Heart left ventricle (tissue), 13 donors: Measurements from ENCODE around the gene ESRP2.

ENCODE experiments used
- POLR2A ChIP-seq, 2 donors: fragments of 450-650 bp; IDR thresholded peaks; one replicate each; pipeline ENCODE4 v1.6.1; 2017; ENCODE audit warnings: antibody characterized with exemption in 2 of 2, mild to moderate bottlenecking in 2 of 2, moderate library complexity in 2 of 2
- TF ChIP-seq, protein P1 (sequence below), 12 donors: fragments of 200-600 bp; sonication (generic) in 4 of 12; IDR thresholded peaks; one replicate each; pipeline versions ENCODE4 v1.5.0 to v1.8.0; 2018 to 2022; ENCODE audit warnings: antibody characterized with exemption in 12 of 12, mild to moderate bottlenecking in 5 of 12
- donor health status: ischemic (EF 13 %, LVEDD 7.1; RV severe dilation, severe dysfunction).
- donor health status: DM: no; HTN: yes; CAD: no.
- donor health status: DM: no; HTN: no; CAD: no.
- donor health status: ischemic (EF 25% LVEDD 6.9; RV normal size, moderate dysfunction).
- donor health status: ischemic (EF 25% LVEDD 5.7; RV mildly dilated, moderate dysfunction).
- donor health status: ischemic (EF 35%, LVEDD 5.7; RV mildly dilated, moderate dysfunction).
- donor health status: nonischemic (EF 11% LVEDD 7.7; RV severe dilation, severe dysfunction).
- donor health status: DM: yes; HTN: yes; CAD: no.
- donor health status: PGD.
- donor health status: ischemic (EF 29% LVEDD 5.4; RV normal size, mild dysfunction).
- donor health status: nonischemic (EF 23%, LVEDD 6.1; RV moderate dilation, normal function).

DNA sequence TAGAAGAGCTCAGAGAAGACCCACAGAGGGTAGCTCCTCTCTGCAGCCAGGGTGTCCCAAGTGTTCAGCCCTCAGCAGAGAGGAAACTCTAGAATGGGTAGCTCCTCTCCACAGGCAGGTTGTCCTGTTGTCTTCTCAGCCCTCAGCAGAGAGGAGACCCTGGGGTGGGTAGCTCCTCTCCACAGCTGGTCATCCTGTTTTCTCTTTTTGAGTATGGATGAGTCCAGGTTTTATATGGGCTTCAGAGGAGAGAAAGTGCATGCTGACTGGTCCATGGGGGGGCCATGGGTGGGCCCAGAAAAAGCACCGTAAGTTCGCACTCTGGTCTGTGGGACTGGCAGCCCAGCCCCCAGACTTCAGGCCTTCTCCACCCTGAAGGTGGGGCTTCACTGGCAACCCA lies 48.4 kb downstream of the ESRP2 start:
- TF ChIP-seq, protein P1, sequence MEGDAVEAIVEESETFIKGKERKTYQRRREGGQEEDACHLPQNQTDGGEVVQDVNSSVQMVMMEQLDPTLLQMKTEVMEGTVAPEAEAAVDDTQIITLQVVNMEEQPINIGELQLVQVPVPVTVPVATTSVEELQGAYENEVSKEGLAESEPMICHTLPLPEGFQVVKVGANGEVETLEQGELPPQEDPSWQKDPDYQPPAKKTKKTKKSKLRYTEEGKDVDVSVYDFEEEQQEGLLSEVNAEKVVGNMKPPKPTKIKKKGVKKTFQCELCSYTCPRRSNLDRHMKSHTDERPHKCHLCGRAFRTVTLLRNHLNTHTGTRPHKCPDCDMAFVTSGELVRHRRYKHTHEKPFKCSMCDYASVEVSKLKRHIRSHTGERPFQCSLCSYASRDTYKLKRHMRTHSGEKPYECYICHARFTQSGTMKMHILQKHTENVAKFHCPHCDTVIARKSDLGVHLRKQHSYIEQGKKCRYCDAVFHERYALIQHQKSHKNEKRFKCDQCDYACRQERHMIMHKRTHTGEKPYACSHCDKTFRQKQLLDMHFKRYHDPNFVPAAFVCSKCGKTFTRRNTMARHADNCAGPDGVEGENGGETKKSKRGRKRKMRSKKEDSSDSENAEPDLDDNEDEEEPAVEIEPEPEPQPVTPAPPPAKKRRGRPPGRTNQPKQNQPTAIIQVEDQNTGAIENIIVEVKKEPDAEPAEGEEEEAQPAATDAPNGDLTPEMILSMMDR (IDR thresholded peaks at IDR 0.05), result no peak
- TF ChIP-seq POLR2A (IDR thresholded peaks at IDR 0.05), result no peak
